HEK293T (cell line): ENCODE data around the gene MRPL11.

Experiments
- BHLHE40 ChIP-seq: fragments of 450-650 bp; IDR thresholded peaks from 2 replicates; pipeline ENCODE4 v1.6.1; 2016; ENCODE audit warnings: mild to moderate bottlenecking, moderate library complexity, borderline replicate concordance
- CTBP1 ChIP-seq: fragments of 450-650 bp; IDR thresholded peaks from 2 replicates; pipeline ENCODE4 v1.6.1; 2016; ENCODE audit warnings: borderline replicate concordance
- ELF4 ChIP-seq: fragments of 450-650 bp; IDR thresholded peaks from 2 replicates; pipeline ENCODE4 v1.6.1; 2017; ENCODE audit warnings: antibody characterized with exemption
- FOXA1 ChIP-seq: fragments of 450-650 bp; IDR thresholded peaks from 2 replicates; pipeline ENCODE4 v1.6.1; 2016; ENCODE audit warnings: mild to moderate bottlenecking
- FOXK2 ChIP-seq: fragments of 450-650 bp; IDR thresholded peaks from 2 replicates; pipeline ENCODE4 v1.6.1; 2016; ENCODE audit warnings: mild to moderate bottlenecking
- FOXM1 ChIP-seq: fragments of 450-650 bp; IDR thresholded peaks from 2 replicates; pipeline ENCODE4 v1.6.1; 2017; ENCODE audit warnings: mild to moderate bottlenecking, borderline replicate concordance
- HDGF ChIP-seq: fragments of 450-650 bp; IDR thresholded peaks from 2 replicates; pipeline ENCODE4 v1.6.1; 2017; ENCODE audit warnings: antibody characterized with exemption, borderline replicate concordance
- LEF1 ChIP-seq: fragments of 450-650 bp; IDR thresholded peaks from 2 replicates; pipeline ENCODE4 v1.6.1; 2017; ENCODE audit warnings: mild to moderate bottlenecking, borderline replicate concordance
- NFRKB ChIP-seq: fragments of 450-650 bp; IDR thresholded peaks from 2 replicates; pipeline ENCODE4 v1.6.1; 2016; ENCODE audit warnings: mild to moderate bottlenecking, moderate library complexity
- SP1 ChIP-seq: fragments of 450-650 bp; IDR thresholded peaks from 2 replicates; pipeline ENCODE4 v1.6.1; 2017
- SUZ12 ChIP-seq: fragments of 450-650 bp; IDR thresholded peaks from 2 replicates; pipeline ENCODE4 v1.6.1; 2016; ENCODE audit warnings: mild to moderate bottlenecking
- TARDBP ChIP-seq: fragments of 450-650 bp; IDR thresholded peaks from 2 replicates; pipeline ENCODE4 v1.6.1; 2016
- ZNF384 ChIP-seq: fragments of 450-650 bp; IDR thresholded peaks from 2 replicates; pipeline ENCODE4 v1.6.1; 2016

GRCh38 chr11:66457826-66458225, 19.2 kb upstream of the MRPL11 start:
- no peak for TF ChIP-seq LEF1
- TF ChIP-seq SP1: no peak
- TF ChIP-seq TARDBP: no peak
- no peak for TF ChIP-seq ZNF384
- no peak for TF ChIP-seq ELF4
- no peak for TF ChIP-seq FOXK2
- TF ChIP-seq NFRKB: no peak
- TF ChIP-seq HDGF: no peak
- no peak for TF ChIP-seq FOXM1
- TF ChIP-seq CTBP1: no peak
- no peak for TF ChIP-seq BHLHE40
- no peak for TF ChIP-seq SUZ12
- TF ChIP-seq FOXA1: no peak
